Psoas muscle (tissue), 8 donors: Measurements from ENCODE around the gene LILRB1. TPM values are rescaled to one million over a fixed set of nuclear protein-coding genes. Genes with fewer than 3 reads are reported as not detected.

Source experiments
- ATAC-seq, 4 donors: fragments of 200-7000 bp; cut with Tn5 transposase; one replicate each; pipeline ENCODE4 v1.9.1; 2020; ENCODE audit warnings: moderate library complexity in 3 of 4, mild to moderate bottlenecking in 2 of 4
- DNase-seq, 2 donors: peaks; one replicate each; pipeline ENCODE4 v3.0.0-alpha.2; 2020
- H3K27ac ChIP-seq: fragments of 200-600 bp; one replicate; pipeline ENCODE4 v1.8.0; 2022
- H3K27me3 ChIP-seq, 3 donors: fragments of 200-600 bp in 1 of 3; one replicate each; pipeline versions ENCODE4 v1.6.1 to v1.8.0; 2013 to 2022; ENCODE audit warnings: low read length in 2 of 3, mild to moderate bottlenecking in 2 of 3, moderate library complexity in 1 of 3; ENCODE audit not compliant: insufficient read depth in 3 of 3
- H3K36me3 ChIP-seq, 2 donors: fragments of 200-600 bp in 1 of 2; one replicate each; pipeline versions ENCODE4 v1.6.1 to v1.8.0; 2013 to 2022; ENCODE audit warnings: low read depth in 1 of 2, mild to moderate bottlenecking in 1 of 2, moderate library complexity in 1 of 2; ENCODE audit not compliant: insufficient read depth in 1 of 2
- H3K4me1 ChIP-seq: fragments of 200-600 bp; one replicate; pipeline ENCODE4 v1.8.0; 2022
- H3K4me3 ChIP-seq: fragments of 200-600 bp; one replicate; pipeline ENCODE4 v1.8.0; 2022; ENCODE audit warnings: mild to moderate bottlenecking
- H3K9me3 ChIP-seq: fragments of 200-600 bp; one replicate; pipeline ENCODE4 v1.8.0; 2022
- WGBS, 3 donors: extraction: QIAGEN DNeasy Blood & Tissue Kit; methylation state at CpG; one replicate each; pipeline versions ENCODE4 v1.1.6 to v1.1.7; 2013; 5-methylcytosine and 5-hydroxymethylcytosine counted together
- intact Hi-C, 2 donors: fragments of 100-400 bp; cut with DNase I; formaldehyde crosslinking; loops; one replicate each; pipeline versions ENCODE4 v1.11.0 to v1.14.2; 2022
- polyA plus RNA-seq, 3 donors: library from polyadenylated mRNA; stranded (reverse); fragments of 200-250 nt; gene quantifications; one replicate each; pipeline ENCODE4 v1.2.3, GENCODE V29; 2013
- total RNA-seq, 4 donors: library from RNA; stranded (reverse); fragmentation: NEBNext Ultra II Directional in 2 of 4; extraction: Animal tissue kit (Norgen Biotek cat#: 25700) in 2 of 4; gene quantifications; one replicate each; pipeline versions ENCODE4 v1.2.1 to v1.2.4, GENCODE V29; 2021 to 2023
- TF ChIP-seq, protein P1 (sequence below): fragments of 200-600 bp; IDR thresholded peaks from one replicate; pipeline ENCODE4 v1.8.0; 2022; ENCODE audit warnings: antibody characterized with exemption
- donor health status: healthy with polysubstance abuse.
- donor health status: DM: no; HTN: no; CAD: no; lungs with moderate emphysema.
- donor health status: Bipolar disorder and iron deficiency.
- donor health status: healthy.
- donor health status: DM: yes; HTN: yes; CAD: no.
- donor health status: DM: no; HTN: no; CAD: no.
- donor health status: DM: no; HTN: no; CAD: no.
- donor health status: DM: yes; HTN: yes; CAD: no.

Gene LILRB1
- total and polyA plus RNA-seq, 7 donors = 0.17 to 2.0 (median 0.95) TPM

- Histone ChIP-seq H3K36me3 (no peaks in the 10 kb centered on the region), H3K4me1 (no peaks in the 10 kb centered on the region), H3K9me3 (no peaks in the 10 kb centered on the region), H3K4me3 (no peak overlapping the region), H3K27me3 (peaks cover 0 to 2% (median 0%) of the 10 kb centered on the region in 3 donors), H3K27ac (no peak overlapping the region)
- 80 to 85% (median 82%) methylated on average over 5 of the region's 5 CpGs for WGBS, 3 donors
- ATAC-seq (no peak), DNase-seq (no peak)
- intact Hi-C loops = no loop called here
- TF ChIP-seq, protein P1, sequence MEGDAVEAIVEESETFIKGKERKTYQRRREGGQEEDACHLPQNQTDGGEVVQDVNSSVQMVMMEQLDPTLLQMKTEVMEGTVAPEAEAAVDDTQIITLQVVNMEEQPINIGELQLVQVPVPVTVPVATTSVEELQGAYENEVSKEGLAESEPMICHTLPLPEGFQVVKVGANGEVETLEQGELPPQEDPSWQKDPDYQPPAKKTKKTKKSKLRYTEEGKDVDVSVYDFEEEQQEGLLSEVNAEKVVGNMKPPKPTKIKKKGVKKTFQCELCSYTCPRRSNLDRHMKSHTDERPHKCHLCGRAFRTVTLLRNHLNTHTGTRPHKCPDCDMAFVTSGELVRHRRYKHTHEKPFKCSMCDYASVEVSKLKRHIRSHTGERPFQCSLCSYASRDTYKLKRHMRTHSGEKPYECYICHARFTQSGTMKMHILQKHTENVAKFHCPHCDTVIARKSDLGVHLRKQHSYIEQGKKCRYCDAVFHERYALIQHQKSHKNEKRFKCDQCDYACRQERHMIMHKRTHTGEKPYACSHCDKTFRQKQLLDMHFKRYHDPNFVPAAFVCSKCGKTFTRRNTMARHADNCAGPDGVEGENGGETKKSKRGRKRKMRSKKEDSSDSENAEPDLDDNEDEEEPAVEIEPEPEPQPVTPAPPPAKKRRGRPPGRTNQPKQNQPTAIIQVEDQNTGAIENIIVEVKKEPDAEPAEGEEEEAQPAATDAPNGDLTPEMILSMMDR = no peak
Measured at GRCh38 chr19:54660306-54660705, 30.0 kb downstream of the LILRB1 start.

DNA sequence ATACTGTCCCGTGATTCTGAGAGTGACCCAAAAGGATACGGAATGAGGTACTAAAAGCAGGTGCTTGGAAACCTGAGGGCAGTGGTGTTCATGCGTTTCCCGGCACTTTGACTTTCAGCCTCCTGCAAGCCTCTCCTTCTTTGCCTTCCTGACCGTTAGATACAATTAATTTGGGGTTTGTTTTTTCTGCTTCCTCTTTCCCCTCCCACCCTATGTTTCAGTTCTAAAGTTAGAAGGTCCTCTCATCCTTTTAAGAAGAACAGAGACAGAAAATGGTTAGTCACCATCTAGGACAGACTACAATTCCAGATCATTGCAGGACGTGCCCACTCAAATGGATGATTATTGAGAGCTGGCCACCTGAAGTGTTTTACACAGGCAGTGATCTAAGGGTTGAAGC lies 30.7 kb downstream of the LILRB1 start:
- no peak for ATAC-seq
- peaks cover 0 to 2% (median 0%) of the 10 kb centered on the region in 3 donors for H3K27me3 ChIP-seq
- no peak overlapping the region for H3K27ac ChIP-seq

DNA sequence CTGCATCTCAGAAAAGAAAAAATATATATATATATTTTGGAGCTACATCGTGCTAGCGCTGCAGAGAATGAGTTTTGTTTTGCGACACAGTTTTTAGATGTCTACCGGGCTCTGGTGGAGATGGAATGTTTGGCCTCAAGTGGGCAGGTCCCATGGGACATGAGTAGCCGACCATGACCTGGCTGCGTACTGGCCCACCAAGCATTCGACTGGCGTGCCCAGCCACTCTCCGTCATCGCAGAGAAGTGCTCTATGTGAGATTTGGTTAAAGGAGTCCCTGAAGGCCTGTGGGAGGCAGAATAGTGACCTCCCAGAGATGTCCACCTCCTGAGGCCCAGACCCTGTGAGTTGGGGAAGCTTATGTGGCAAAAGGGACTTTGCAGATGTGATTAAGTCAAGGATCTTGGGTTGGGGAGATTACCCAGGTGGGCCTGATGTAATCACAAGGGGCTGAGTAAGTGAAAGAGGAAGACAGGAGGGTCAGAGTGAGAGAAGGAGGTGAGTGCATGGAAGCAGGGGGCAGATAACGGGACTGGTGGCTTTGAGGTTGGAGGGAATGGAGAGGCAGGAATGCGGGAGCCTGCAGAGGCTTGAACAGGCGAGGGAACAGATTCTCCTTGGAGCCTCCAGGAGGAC lies 31.7 kb downstream of the LILRB1 start:
- TF ChIP-seq, protein P1 = no peak
- Histone ChIP-seq H3K4me1 (no peaks in the 10 kb centered on the region), H3K36me3 (no peaks in the 10 kb centered on the region), H3K27me3 (peaks cover 0 to 2% (median 0%) of the 10 kb centered on the region in 3 donors), H3K9me3 (no peaks in the 10 kb centered on the region), H3K27ac (no peak overlapping the region), H3K4me3 (no peak overlapping the region)
- 78 to 85% (median 79%) methylated on average over 13 of the region's 13 CpGs for WGBS, 3 donors
- ATAC-seq (no peak), DNase-seq (no peak)
- intact Hi-C loops = no loop called here

More for the DNA sequence above, 30.7 kb downstream of the LILRB1 start:
- Histone ChIP-seq H3K36me3 (no peaks in the 10 kb centered on the region), H3K9me3 (no peaks in the 10 kb centered on the region), H3K4me3 (no peak overlapping the region), H3K4me1 (no peaks in the 10 kb centered on the region)
- TF ChIP-seq, protein P1 = no peak
- no peak for DNase-seq
- intact Hi-C loops = no loop called here
- 71 to 78% (median 76%) methylated on average over 6 of the region's 6 CpGs for WGBS, 3 donors

GRCh38 chr19:54662730-54663129 lies 32.4 kb downstream of the LILRB1 start, which contains the start of gene LILRB4:
Gene LILRB4 (plus strand): TSS chr19:54662985. CDS start chr19:54663034, 49 bp downstream.
- peak in 1 of 2 donors; percentile 67 for DNase-seq
- H3K9me3 ChIP-seq = no peaks in the 10 kb centered on the region
- peak in 1 of 4 donors; percentile 43 for ATAC-seq
- peaks cover 0 to 2% (median 0%) of the 10 kb centered on the region in 3 donors for H3K27me3 ChIP-seq
- no peaks in the 10 kb centered on the region for H3K4me1 ChIP-seq
- no peak within 1 kb of the TSS for H3K27ac ChIP-seq
- WGBS, 3 donors = 40 to 68% (median 58%) methylated on average over 7 of the region's 7 CpGs
- H3K4me3 ChIP-seq = no peak within 1 kb of the TSS
- TF ChIP-seq, protein P1 = no peak
- no peaks in the 10 kb centered on the region for H3K36me3 ChIP-seq
- intact Hi-C loops = no loop called here
